GM12874 (cell line): Measurements from ENCODE around the gene TRAPPC10.

Experiments used
- CTCF ChIP-seq: IDR thresholded peaks from 2 replicates; pipeline ENCODE4 v1.5.1; 2011; ENCODE audit warnings: low read depth, mild to moderate bottlenecking, control low read depth, low read length, moderate library complexity; ENCODE audit not compliant: insufficient read depth

TRAPPC10 gene

GRCh38 chr21:43978060-43978459 is 34.0 kb upstream of the TRAPPC10 start:
- no peak for TF ChIP-seq CTCF

- TF ChIP-seq CTCF: no peak
Observed at GRCh38 chr21:43979654-43980053, 32.5 kb upstream of the TRAPPC10 start.

- no peak for TF ChIP-seq CTCF
Observed at GRCh38 chr21:43981151-43981870, 30.8 kb upstream of the TRAPPC10 start.

GRCh38 chr21:43981871-43982210 is 30.3 kb upstream of the TRAPPC10 start:
- TF ChIP-seq CTCF: no peak

GRCh38 chr21:43982489-43983078 is 29.5 kb upstream of the TRAPPC10 start:
- no peak for TF ChIP-seq CTCF

GRCh38 chr21:43983390-43983789 is 28.7 kb upstream of the TRAPPC10 start:
- no peak for TF ChIP-seq CTCF

GRCh38 chr21:43983860-43984420 is 28.2 kb upstream of the TRAPPC10 start:
- TF ChIP-seq CTCF: no peak
